ENCODE data around the gene EPB41L4B. TPM values are rescaled to one million over a fixed set of nuclear protein-coding genes. Genes with fewer than 3 reads are reported as not detected.
A peak's percentile ranks its signal among the peaks of the same experiment; 100 is the strongest.

EPB41L4B gene
- total and polyA plus RNA-seq, 2 experiments from 2014 or later: 11.0 to 32.2 TPM

- TF ChIP-seq JUNB (IDR thresholded peaks at IDR 0.05; ENCODE audit: unreplicated experiment) (no peak), REST (IDR thresholded peaks at IDR 0.05; ENCODE audit: unreplicated experiment) (no peak), ETS1 (IDR thresholded peaks at IDR 0.05) (no peak), STAT1 (IDR thresholded peaks at IDR 0.05; ENCODE audit: unreplicated experiment) (no peak)
- Histone ChIP-seq H2AFZ (no peak overlapping the region), H3K9me2 (ENCODE audit: insufficient read depth) (no peaks in the 10 kb centered on the region), H3K27me3 (ENCODE audit: insufficient read depth) (no peaks in the 10 kb centered on the region), H3K79me2 (replicated peaks; ENCODE audit: insufficient read depth) (no peaks in the 10 kb centered on the region), H3K4me1 (ENCODE audit: insufficient read depth) (peaks cover 17% of the 10 kb centered on the region), H3K4me3 (no peak overlapping the region), H3F3A (replicated peaks; ENCODE audit: low read depth) (no peaks in the 10 kb centered on the region), H4K20me1 (replicated peaks; ENCODE audit: insufficient read depth) (peaks cover 3% of the 10 kb centered on the region; the same call in 1 of the 2 replicates), H3K4me2 (no peak overlapping the region), H3K27ac (ENCODE audit: low read depth) (no peak overlapping the region), H3K36me3 (ENCODE audit: insufficient read depth) (no peaks in the 10 kb centered on the region)
- H3K9me3 Mint-ChIP-seq: no peaks in the 10 kb centered on the region
- no peak overlapping the region for H3K27ac Mint-ChIP-seq
- H3K4me1 Mint-ChIP-seq: peaks cover 42% of the 10 kb centered on the region
- peaks cover 25% of the 10 kb centered on the region for H3K36me3 Mint-ChIP-seq (ENCODE audit: low read depth)
- H3K4me3 Mint-ChIP-seq: no peak overlapping the region
- ATAC-seq (no peak), DNase-seq (ENCODE audit: low spot score) (no peak)
- H3K27me3 Mint-ChIP-seq (ENCODE audit: insufficient read depth, low read depth, poor library complexity): peaks cover 7% of the 10 kb centered on the region
Observed at GRCh38 chr9:109250311-109250741, 70.5 kb downstream of the EPB41L4B start.

- Mint-ChIP-seq H3K4me3 (no peak overlapping the region), H3K27me3 (ENCODE audit: insufficient read depth, low read depth, poor library complexity) (peaks cover 6% of the 10 kb centered on the region), H3K27ac (no peak overlapping the region), H3K9me3 (no peaks in the 10 kb centered on the region), H3K36me3 (ENCODE audit: low read depth) (peaks cover 20% of the 10 kb centered on the region), H3K4me1 (peaks cover 41% of the 10 kb centered on the region)
- Histone ChIP-seq H3K4me3 (no peak overlapping the region), H2AFZ (no peak overlapping the region), H3K27ac (ENCODE audit: low read depth) (no peak overlapping the region), H3K79me2 (replicated peaks; ENCODE audit: insufficient read depth) (no peaks in the 10 kb centered on the region), H3F3A (replicated peaks; ENCODE audit: low read depth) (no peaks in the 10 kb centered on the region; the same call in 1 of the 2 replicates), H3K36me3 (ENCODE audit: insufficient read depth) (no peaks in the 10 kb centered on the region), H4K20me1 (replicated peaks; ENCODE audit: insufficient read depth) (peaks cover 3% of the 10 kb centered on the region; the same call in 1 of the 2 replicates), H3K4me1 (ENCODE audit: insufficient read depth) (peaks cover 12% of the 10 kb centered on the region), H3K9me2 (ENCODE audit: insufficient read depth) (no peaks in the 10 kb centered on the region), H3K27me3 (ENCODE audit: insufficient read depth) (no peaks in the 10 kb centered on the region), H3K4me2 (no peak overlapping the region)
- DNase-seq (ENCODE audit: low spot score) (peak; percentile 78), ATAC-seq (peak; percentile 66)
- TF ChIP-seq CTCF (conservative IDR thresholded peaks at IDR 0.05; ENCODE audit: low read depth in 2 of 2) (peak; percentile 68), STAT1 (IDR thresholded peaks at IDR 0.05; ENCODE audit: unreplicated experiment) (no peak)
Observed at GRCh38 chr9:109249615-109250014, 71.2 kb downstream of the EPB41L4B start.
